ENCODE results near the gene TRMT44.

TRMT44 gene

GRCh38 chr4:8393593-8394038 lies 47.0 kb upstream of the TRMT44 start:
- Histone ChIP-seq H3K27me3 (ENCODE audit: insufficient read depth, poor library complexity, severe bottlenecking) (no peaks in the 10 kb centered on the region), H3K36me3 (ENCODE audit: low read depth) (peaks cover 16% of the 10 kb centered on the region), H3K4me1 (ENCODE audit: insufficient read depth, poor library complexity, severe bottlenecking) (peaks cover 9% of the 10 kb centered on the region), H3K27ac (ENCODE audit: poor library complexity, severe bottlenecking) (no peak overlapping the region), H3K9me3 (ENCODE audit: severe bottlenecking) (no peaks in the 10 kb centered on the region), H3K4me3 (ENCODE audit: severe bottlenecking) (no peak overlapping the region)
- TF ChIP-seq, protein P1, sequence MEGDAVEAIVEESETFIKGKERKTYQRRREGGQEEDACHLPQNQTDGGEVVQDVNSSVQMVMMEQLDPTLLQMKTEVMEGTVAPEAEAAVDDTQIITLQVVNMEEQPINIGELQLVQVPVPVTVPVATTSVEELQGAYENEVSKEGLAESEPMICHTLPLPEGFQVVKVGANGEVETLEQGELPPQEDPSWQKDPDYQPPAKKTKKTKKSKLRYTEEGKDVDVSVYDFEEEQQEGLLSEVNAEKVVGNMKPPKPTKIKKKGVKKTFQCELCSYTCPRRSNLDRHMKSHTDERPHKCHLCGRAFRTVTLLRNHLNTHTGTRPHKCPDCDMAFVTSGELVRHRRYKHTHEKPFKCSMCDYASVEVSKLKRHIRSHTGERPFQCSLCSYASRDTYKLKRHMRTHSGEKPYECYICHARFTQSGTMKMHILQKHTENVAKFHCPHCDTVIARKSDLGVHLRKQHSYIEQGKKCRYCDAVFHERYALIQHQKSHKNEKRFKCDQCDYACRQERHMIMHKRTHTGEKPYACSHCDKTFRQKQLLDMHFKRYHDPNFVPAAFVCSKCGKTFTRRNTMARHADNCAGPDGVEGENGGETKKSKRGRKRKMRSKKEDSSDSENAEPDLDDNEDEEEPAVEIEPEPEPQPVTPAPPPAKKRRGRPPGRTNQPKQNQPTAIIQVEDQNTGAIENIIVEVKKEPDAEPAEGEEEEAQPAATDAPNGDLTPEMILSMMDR (IDR thresholded peaks at IDR 0.05; ENCODE audit: poor library complexity, severe bottlenecking): no peak
- DNase-seq (ENCODE audit: low spot score) (no peak), ATAC-seq (ENCODE audit: low read depth) (peak; percentile 97)

GRCh38 chr4:8394061-8394519 lies 46.5 kb upstream of the TRMT44 start:
- Histone ChIP-seq H3K36me3 (ENCODE audit: low read depth) (peaks cover 16% of the 10 kb centered on the region), H3K4me3 (ENCODE audit: severe bottlenecking) (no peak overlapping the region), H3K9me3 (ENCODE audit: severe bottlenecking) (no peaks in the 10 kb centered on the region), H3K4me1 (ENCODE audit: insufficient read depth, poor library complexity, severe bottlenecking) (peaks cover 9% of the 10 kb centered on the region), H3K27me3 (ENCODE audit: insufficient read depth, poor library complexity, severe bottlenecking) (no peaks in the 10 kb centered on the region), H3K27ac (ENCODE audit: poor library complexity, severe bottlenecking) (no peak overlapping the region)
- ATAC-seq (ENCODE audit: low read depth): no peak
- DNase-seq (ENCODE audit: low spot score): no peak
- TF ChIP-seq, protein P1 (IDR thresholded peaks at IDR 0.05; ENCODE audit: poor library complexity, severe bottlenecking): no peak

DNA sequence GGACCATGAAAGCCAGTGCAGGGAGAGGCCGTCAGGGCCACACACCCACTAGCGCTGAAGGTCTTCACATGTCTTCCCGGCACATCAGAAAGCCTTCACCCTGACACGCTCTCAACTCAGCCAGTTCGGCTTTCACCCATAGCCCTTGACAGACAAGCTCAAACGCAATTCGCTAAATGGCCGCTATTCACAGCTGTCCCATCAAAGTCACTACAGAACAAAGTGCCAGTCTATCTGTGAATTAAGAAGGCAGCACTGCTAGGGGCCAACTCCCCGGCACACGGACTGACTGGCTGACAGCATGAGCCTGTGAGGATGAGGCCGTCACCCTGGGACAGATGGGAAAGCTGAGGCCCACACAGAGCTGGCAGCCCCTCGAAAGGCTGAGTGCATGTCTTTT lies 45.8 kb upstream of the TRMT44 start:
- H3K9me3 ChIP-seq (ENCODE audit: severe bottlenecking): no peaks in the 10 kb centered on the region
- H3K4me1 ChIP-seq (ENCODE audit: insufficient read depth, poor library complexity, severe bottlenecking): peaks cover 9% of the 10 kb centered on the region
- no peak overlapping the region for H3K27ac ChIP-seq (ENCODE audit: poor library complexity, severe bottlenecking)
- DNase-seq (ENCODE audit: low spot score): no peak
- TF ChIP-seq, protein P1 (IDR thresholded peaks at IDR 0.05; ENCODE audit: poor library complexity, severe bottlenecking): no peak
- H3K27me3 ChIP-seq (ENCODE audit: insufficient read depth, poor library complexity, severe bottlenecking): no peaks in the 10 kb centered on the region
- H3K4me3 ChIP-seq (ENCODE audit: severe bottlenecking): no peak overlapping the region
- peaks cover 16% of the 10 kb centered on the region for H3K36me3 ChIP-seq (ENCODE audit: low read depth)
- ATAC-seq (ENCODE audit: low read depth): no peak

DNA sequence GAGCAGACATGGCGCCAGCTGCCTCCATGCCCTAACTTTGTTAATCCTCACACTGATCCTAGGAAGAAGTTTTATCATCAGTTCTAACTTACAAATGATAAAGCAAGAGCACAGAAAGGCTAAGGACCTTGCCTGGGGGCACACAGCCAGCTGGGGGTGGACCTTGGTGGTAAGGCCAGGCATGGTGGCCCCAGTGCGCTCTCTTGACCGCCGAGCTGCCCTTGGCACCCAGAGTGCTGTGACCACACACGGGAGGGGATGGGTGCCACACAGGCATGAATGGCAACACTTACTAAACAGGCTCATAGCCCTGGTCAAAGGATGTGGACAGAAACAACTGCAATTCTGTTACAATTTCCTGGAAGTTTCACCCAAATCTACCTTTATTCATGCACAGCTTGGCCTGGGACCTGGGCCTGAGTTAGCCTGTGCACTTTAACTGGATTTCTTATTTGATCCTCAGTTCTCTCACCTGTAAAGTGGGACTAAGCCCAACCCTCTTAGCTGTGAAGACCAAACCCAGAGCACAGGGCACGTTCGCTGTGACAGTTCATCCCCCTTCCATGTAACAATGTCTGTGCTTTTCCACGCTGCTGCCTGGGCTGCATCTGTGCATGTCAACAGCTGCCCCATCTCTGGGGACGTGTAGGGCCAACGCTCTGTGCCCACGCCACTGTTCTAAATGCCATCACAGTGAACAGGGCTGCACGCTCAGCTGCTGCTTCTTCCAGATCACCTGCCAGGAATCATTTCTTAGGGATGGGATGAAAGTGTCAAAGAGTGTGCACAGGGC lies 44.9 kb upstream of the TRMT44 start:
- peaks cover 9% of the 10 kb centered on the region for H3K4me1 ChIP-seq (ENCODE audit: insufficient read depth, poor library complexity, severe bottlenecking)
- H3K9me3 ChIP-seq (ENCODE audit: severe bottlenecking): no peaks in the 10 kb centered on the region
- no peak overlapping the region for H3K4me3 ChIP-seq (ENCODE audit: severe bottlenecking)
- TF ChIP-seq, protein P1 (IDR thresholded peaks at IDR 0.05; ENCODE audit: poor library complexity, severe bottlenecking): no peak
- H3K36me3 ChIP-seq (ENCODE audit: low read depth): peaks cover 16% of the 10 kb centered on the region
- H3K27me3 ChIP-seq (ENCODE audit: insufficient read depth, poor library complexity, severe bottlenecking): no peaks in the 10 kb centered on the region
- ATAC-seq (ENCODE audit: low read depth) (no peak), DNase-seq (ENCODE audit: low spot score) (no peak)
- no peak overlapping the region for H3K27ac ChIP-seq (ENCODE audit: poor library complexity, severe bottlenecking)
